Measurements from ENCODE around the gene TLX2. TPM values are rescaled to one million over a fixed set of nuclear protein-coding genes. Genes with fewer than 3 reads are reported as not detected.

TLX2 gene
- polyA plus RNA-seq, 1 experiment: not detected

DNA sequence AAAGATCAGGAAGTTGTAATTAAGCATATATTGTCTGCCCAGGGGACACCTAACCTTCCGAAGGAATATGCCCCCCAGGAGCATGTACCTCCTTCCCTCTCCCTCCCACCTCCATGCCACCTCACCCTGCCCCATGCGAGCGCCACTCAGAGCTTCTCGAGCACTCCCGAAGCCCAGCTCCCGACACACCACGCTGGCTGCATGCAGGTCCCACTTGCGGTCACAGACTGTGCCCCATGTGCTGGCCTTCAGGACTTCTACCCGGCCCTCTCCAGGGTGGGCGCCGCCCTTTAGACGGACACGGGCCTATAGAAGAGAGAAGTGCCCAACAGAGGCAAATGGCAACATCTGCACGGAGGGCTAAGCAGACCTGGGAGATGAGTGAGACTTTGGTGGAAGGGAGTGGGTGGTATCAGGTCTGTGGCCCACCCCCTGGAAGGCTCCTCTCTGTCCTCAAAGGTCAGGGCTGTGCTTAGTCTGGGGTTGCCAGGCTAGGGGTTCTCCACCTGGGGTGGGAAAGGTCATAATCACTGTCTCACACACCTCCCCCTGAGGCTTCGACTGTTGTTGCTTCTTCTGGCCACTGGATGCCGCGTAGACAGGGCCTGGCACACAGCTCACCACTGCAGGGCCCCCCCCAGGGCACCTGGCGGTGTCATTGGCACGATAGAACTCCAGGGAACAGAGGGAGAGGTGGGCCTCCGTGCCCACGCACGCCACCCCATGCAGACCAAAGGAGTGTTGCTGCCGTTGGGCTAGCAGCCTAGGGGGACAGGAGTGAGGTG lies 22.1 kb downstream of the TLX2 start:
- H3K36me3 ChIP-seq (ENCODE audit: control insufficient read depth, insufficient read depth, low read length): peaks cover 14% of the 10 kb centered on the region
- H3K4me3 ChIP-seq (ENCODE audit: low read depth, low read length): no peak overlapping the region
- DNase-seq (ENCODE audit: low read depth): no peak
- H3K27me3 ChIP-seq (ENCODE audit: control insufficient read depth, insufficient read depth, low read length): no peaks in the 10 kb centered on the region
- POLR2A ChIA-PET: no interaction called here
- CTCF ChIA-PET: no interaction called here
- TF ChIP-seq, protein P1, sequence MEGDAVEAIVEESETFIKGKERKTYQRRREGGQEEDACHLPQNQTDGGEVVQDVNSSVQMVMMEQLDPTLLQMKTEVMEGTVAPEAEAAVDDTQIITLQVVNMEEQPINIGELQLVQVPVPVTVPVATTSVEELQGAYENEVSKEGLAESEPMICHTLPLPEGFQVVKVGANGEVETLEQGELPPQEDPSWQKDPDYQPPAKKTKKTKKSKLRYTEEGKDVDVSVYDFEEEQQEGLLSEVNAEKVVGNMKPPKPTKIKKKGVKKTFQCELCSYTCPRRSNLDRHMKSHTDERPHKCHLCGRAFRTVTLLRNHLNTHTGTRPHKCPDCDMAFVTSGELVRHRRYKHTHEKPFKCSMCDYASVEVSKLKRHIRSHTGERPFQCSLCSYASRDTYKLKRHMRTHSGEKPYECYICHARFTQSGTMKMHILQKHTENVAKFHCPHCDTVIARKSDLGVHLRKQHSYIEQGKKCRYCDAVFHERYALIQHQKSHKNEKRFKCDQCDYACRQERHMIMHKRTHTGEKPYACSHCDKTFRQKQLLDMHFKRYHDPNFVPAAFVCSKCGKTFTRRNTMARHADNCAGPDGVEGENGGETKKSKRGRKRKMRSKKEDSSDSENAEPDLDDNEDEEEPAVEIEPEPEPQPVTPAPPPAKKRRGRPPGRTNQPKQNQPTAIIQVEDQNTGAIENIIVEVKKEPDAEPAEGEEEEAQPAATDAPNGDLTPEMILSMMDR (IDR thresholded peaks at IDR 0.05; ENCODE audit: insufficient read depth, low read depth, low read length): no peak

DNA sequence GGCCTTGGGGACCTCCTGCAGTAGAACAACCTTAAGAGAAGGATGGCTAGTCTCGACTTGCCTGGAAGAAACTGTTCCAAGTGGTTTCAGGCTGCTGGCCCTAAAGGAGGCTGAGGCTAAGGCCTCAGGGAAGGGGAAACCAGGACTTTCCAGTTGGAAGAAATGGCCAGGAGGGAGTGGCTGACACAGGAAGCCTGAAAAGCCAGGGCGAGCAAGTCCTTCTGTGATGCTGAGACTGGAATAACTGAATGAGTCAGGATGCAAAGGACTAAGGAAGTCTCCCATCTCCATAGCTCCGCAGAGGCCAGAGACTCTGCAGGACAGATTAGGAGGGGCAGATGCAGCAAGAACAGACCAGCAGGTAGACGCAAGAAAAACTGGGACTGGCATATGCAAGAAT lies 22.9 kb downstream of the TLX2 start:
- H3K4me3 ChIP-seq (ENCODE audit: low read depth, low read length): no peak overlapping the region
- DNase-seq (ENCODE audit: low read depth): no peak
- CTCF ChIA-PET: no interaction called here
- TF ChIP-seq, protein P1 (IDR thresholded peaks at IDR 0.05; ENCODE audit: insufficient read depth, low read depth, low read length): no peak
- POLR2A ChIA-PET: no interaction called here
- peaks cover 14% of the 10 kb centered on the region for H3K36me3 ChIP-seq (ENCODE audit: control insufficient read depth, insufficient read depth, low read length)
- no peaks in the 10 kb centered on the region for H3K27me3 ChIP-seq (ENCODE audit: control insufficient read depth, insufficient read depth, low read length)

DNA sequence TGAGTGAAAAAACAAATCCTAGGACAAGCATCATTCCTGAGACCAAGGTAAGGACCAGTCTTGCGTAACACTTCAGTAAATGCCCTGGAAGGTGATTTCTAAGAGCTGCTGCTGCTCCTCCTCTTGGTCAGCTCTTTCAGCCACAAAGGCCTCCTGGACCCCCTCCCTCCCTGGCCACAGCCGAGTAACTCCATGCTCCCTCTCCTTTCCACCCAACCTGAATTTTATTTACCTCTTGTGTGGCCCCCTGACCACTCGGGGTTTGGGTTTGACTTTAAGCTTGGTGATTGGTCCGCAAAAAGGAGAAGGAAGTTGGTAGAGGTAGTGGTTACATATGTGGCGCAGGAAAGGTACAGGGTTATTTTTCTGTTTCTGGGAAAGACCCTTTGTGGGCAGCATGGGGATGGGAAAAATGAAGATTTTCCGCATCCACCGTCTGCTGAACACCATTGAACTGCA lies 24.7 kb downstream of the TLX2 start:
- POLR2A ChIA-PET: no interaction called here
- Histone ChIP-seq H3K36me3 (ENCODE audit: control insufficient read depth, insufficient read depth, low read length) (peaks cover 12% of the 10 kb centered on the region), H3K4me3 (ENCODE audit: low read depth, low read length) (no peak overlapping the region), H3K27me3 (ENCODE audit: control insufficient read depth, insufficient read depth, low read length) (no peaks in the 10 kb centered on the region)
- TF ChIP-seq, protein P1 (IDR thresholded peaks at IDR 0.05; ENCODE audit: insufficient read depth, low read depth, low read length): no peak
- CTCF ChIA-PET: interaction anchor here (1.3 to 4.7 kb wide), 3 partner anchors 7 to 49 kb away, joined by 3 to 16 read pairs (median 4); no protein-coding TSS in a partner anchor
- no peak for DNase-seq (ENCODE audit: low read depth)

DNA sequence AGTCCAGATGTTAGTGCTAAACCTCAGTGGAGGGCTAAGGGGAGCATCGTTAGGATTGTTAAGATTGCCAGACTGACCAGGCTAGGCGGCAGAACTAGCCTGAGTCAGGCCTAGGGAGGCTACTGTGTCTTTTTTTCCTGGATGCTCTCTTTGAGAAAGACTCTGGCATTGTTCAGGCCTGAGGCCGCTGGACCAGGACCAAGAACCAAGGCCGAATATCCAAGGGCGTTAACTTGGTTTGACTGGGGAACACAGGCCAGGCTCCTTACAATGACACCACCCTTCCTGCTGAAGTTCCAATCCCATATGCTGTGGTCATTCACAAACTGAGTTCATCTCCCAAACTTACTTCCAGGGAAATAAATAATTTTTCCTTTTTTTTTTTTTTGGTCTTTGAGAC lies 26.0 kb downstream of the TLX2 start:
- Histone ChIP-seq H3K36me3 (ENCODE audit: control insufficient read depth, insufficient read depth, low read length) (peaks cover 7% of the 10 kb centered on the region), H3K27me3 (ENCODE audit: control insufficient read depth, insufficient read depth, low read length) (no peaks in the 10 kb centered on the region), H3K4me3 (ENCODE audit: low read depth, low read length) (no peak overlapping the region)
- ChIA-PET POLR2A (no interaction called here), CTCF (interaction anchor here (0.7 to 4.7 kb wide), 4 partner anchors 9 to 48 kb away, joined by 3 to 16 read pairs (median 4); no protein-coding TSS in a partner anchor)
- DNase-seq (ENCODE audit: low read depth): no peak
- TF ChIP-seq, protein P1 (IDR thresholded peaks at IDR 0.05; ENCODE audit: insufficient read depth, low read depth, low read length): no peak

DNA sequence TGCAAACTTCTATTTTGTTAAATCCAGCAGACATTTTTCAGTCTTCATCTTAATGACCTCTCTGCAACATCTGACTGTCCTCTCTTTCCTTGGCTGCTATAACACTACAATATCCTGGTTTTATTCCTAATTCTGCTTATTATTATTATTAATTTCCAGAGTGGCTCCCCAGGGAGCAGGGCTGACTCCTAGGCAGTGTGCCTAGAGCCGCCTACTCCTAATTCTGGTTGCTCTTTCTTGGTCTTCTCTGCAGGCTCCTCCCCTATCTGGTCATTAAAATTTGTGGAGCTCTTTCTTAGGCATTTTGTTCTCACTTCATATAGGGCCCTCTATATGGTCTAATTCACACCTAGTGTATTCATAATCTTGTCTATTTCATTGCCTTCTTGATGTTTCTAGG lies 28.7 kb downstream of the TLX2 start:
- POLR2A ChIA-PET: no interaction called here
- Histone ChIP-seq H3K27me3 (ENCODE audit: control insufficient read depth, insufficient read depth, low read length) (no peaks in the 10 kb centered on the region), H3K4me3 (ENCODE audit: low read depth, low read length) (no peak overlapping the region), H3K36me3 (ENCODE audit: control insufficient read depth, insufficient read depth, low read length) (peaks cover 6% of the 10 kb centered on the region)
- CTCF ChIA-PET: interaction anchor here (4.7 kb wide), 1 partner anchor 45 kb away, joined by 16 read pairs; no protein-coding TSS in a partner anchor
- DNase-seq (ENCODE audit: low read depth): no peak
- TF ChIP-seq, protein P1 (IDR thresholded peaks at IDR 0.05; ENCODE audit: insufficient read depth, low read depth, low read length): no peak
